ENCODE data around the gene RPS3. TPM values are rescaled to one million over a fixed set of nuclear protein-coding genes. Genes with fewer than 3 reads are reported as not detected.

The RPS3 gene
- total and polyA plus RNA-seq, 9 of the 15 experiments (the other 6 are each of a cell fraction or from before 2014, with no cell fraction given) = 2,700 to 5,771 (median 3,679) TPM

GRCh38 chr11:75423721-75424120, 24.4 kb downstream of the RPS3 start (continued):
- no peak for TF ChIP-seq ADNP (tag; IDR thresholded peaks at IDR 0.05)

- Histone ChIP-seq H3K27me3 (ENCODE audit: control insufficient read depth in 2 of 2, insufficient read depth in 2 of 2, low read length in 2 of 2) (no peaks in the 10 kb centered on the region), H3K4me2 (ENCODE audit: insufficient read depth, low read length) (no peak overlapping the region), H2AFZ (ENCODE audit: low read depth, low read length) (no peak overlapping the region), H3K36me3 (ENCODE audit: control insufficient read depth, insufficient read depth, low read length) (0 out of 3 replicates have a peak, but pooled peaks cover 7% of the 10 kb centered on the region), H3K27ac (ENCODE audit: extremely low read depth, low read depth, low read length) (no peak overlapping the region), H3K9me3 (replicated peaks; ENCODE audit: control insufficient read depth, insufficient read depth, low read depth, low read length) (no peaks in the 10 kb centered on the region), H4K20me1 (replicated peaks; ENCODE audit: control insufficient read depth, insufficient read depth, low read length) (peaks cover 10% of the 10 kb centered on the region; the same call in 1 of the 2 replicates), H3K4me1 (replicated peaks in 1 of 2; ENCODE audit: control insufficient read depth in 2 of 2, insufficient read depth in 2 of 2, low read length in 2 of 2) (peaks cover 31 to 36% of the 10 kb centered on the region in 2 experiments; a peak in 4 of 5 replicates), H3K4me3 (no peak overlapping the region), H3K9ac (ENCODE audit: insufficient read depth in 1 of 2, low read depth in 2 of 2, low read length in 2 of 2) (no peak overlapping the region), H3K9me1 (ENCODE audit: control insufficient read depth, insufficient read depth, low read length) (peaks cover 5% of the 10 kb centered on the region), H3K79me2 (ENCODE audit: control insufficient read depth, insufficient read depth, low read length) (no peaks in the 10 kb centered on the region)
- peak in 1 of 4 experiments; percentile 26 for DNase-seq (ENCODE audit: extremely low read depth in 1 of 4, low spot score in 3 of 4)
- FAIRE-seq = no peak
- POLR2A ChIA-PET = no interaction called here
- no peak for ATAC-seq
- in situ Hi-C loops (cut with MboI) = no loop called here
- WGBS (ENCODE audit: insufficient coverage, low coverage, missing lambda C conversion rate) = 92% methylated on average over 1 of the region's 1 CpG
- intact Hi-C loops (cut with micrococcal nuclease) = no loop called here
- BruUV-seq (replicated peaks) = no TSS peak
- CTCF ChIA-PET (ENCODE audit: low intra/inter-chr PET ratio) = no interaction called here
- TF ChIP-seq ZNF140 (CRISPR knock-in tag; IDR thresholded peaks at IDR 0.05) = no peak
- no peak for TF ChIP-seq CBX3 (IDR thresholded peaks at IDR 0.05; ENCODE audit: borderline replicate concordance in 1 of 2, low read length in 2 of 2)
- TF ChIP-seq KDM5B (IDR thresholded peaks at IDR 0.05; ENCODE audit: insufficient replicate concordance, low read depth, low read length) = no peak
- TF ChIP-seq UBTF (IDR thresholded peaks at IDR 0.05; ENCODE audit: borderline replicate concordance in 1 of 2, low read depth in 2 of 2, low read length in 2 of 2) = no peak
- TF ChIP-seq MEIS2 (IDR thresholded peaks at IDR 0.05; ENCODE audit: partially characterized antibody) = no peak
- TF ChIP-seq ZNF695 (CRISPR knock-in tag; IDR thresholded peaks at IDR 0.05) = no peak
- no peak for TF ChIP-seq MCM7 (IDR thresholded peaks at IDR 0.05)
- no peak for TF ChIP-seq CREM (IDR thresholded peaks at IDR 0.05; ENCODE audit: low read depth)
- TF ChIP-seq TSHZ1 (CRISPR knock-in tag; IDR thresholded peaks at IDR 0.05) = no peak
- no peak for TF ChIP-seq EHMT2 (IDR thresholded peaks at IDR 0.05)
- no peak for TF ChIP-seq ZBTB49 (CRISPR knock-in tag; IDR thresholded peaks at IDR 0.05; ENCODE audit: borderline replicate concordance)
- TF ChIP-seq RBM15 (IDR thresholded peaks at IDR 0.05; ENCODE audit: insufficient read depth, low read length) = no peak
Observed at GRCh38 chr11:75424396-75424795, 25.1 kb downstream of the RPS3 start.

Data from K562 (cell line).